ENCODE data around the gene ZMYND8. TPM values are rescaled to one million over a fixed set of nuclear protein-coding genes. Genes with fewer than 3 reads are reported as not detected.

ZMYND8 gene
- polyA plus RNA-seq, 1 donor from 2014 or later, result 16.8 TPM

- Histone ChIP-seq H3K27ac (ENCODE audit: low read length) (no peak overlapping the region), H3K36me3 (ENCODE audit: insufficient read depth, low read length) (peaks cover 8% of the 10 kb centered on the region), H3K4me3 (ENCODE audit: low read length) (no peak overlapping the region), H3K9me2 (ENCODE audit: insufficient read depth, low read length) (no peaks in the 10 kb centered on the region), H3F3A (ENCODE audit: insufficient read depth, low read length, poor library complexity, severe bottlenecking) (peaks cover 4% of the 10 kb centered on the region), H3K79me2 (replicated peaks; ENCODE audit: insufficient read depth, low read length) (no peaks in the 10 kb centered on the region), H3K9me3 (ENCODE audit: low read length) (no peaks in the 10 kb centered on the region), H3K9ac (ENCODE audit: low read length) (no peak overlapping the region), H2AFZ (ENCODE audit: low read depth, low read length) (no peak overlapping the region), H3K27me3 (ENCODE audit: insufficient read depth, low read depth, low read length) (no peaks in the 10 kb centered on the region), H3K4me2 (ENCODE audit: low read length) (no peak overlapping the region), H4K20me1 (ENCODE audit: insufficient read depth) (no peaks in the 10 kb centered on the region)
- TF ChIP-seq EZH2 (IDR thresholded peaks at IDR 0.05; ENCODE audit: borderline replicate concordance, insufficient read depth, low read length, poor library complexity, severe bottlenecking) (no peak), POLR2AphosphoS5 (IDR thresholded peaks at IDR 0.05) (no peak), RAD21 (conservative IDR thresholded peaks at IDR 0.05) (no peak), REST (IDR thresholded peaks at IDR 0.05; ENCODE audit: borderline replicate concordance) (no peak), SMC3 (conservative IDR thresholded peaks at IDR 0.05; ENCODE audit: poor library complexity) (no peak), EP300 (conservative IDR thresholded peaks at IDR 0.05; ENCODE audit: poor library complexity, severe bottlenecking) (no peak), TAF1 (IDR thresholded peaks at IDR 0.05; ENCODE audit: low read depth) (no peak), MXI1 (conservative IDR thresholded peaks at IDR 0.05; ENCODE audit: poor library complexity, severe bottlenecking) (no peak), CTCF (IDR thresholded peaks at IDR 0.05; ENCODE audit: poor library complexity, severe bottlenecking) (no peak)
These were observed 146.5 kb downstream of the ZMYND8 start for GRCh38 chr20:47209982-47210381.

GRCh38 chr20:47208534-47209174 lies 147.8 kb downstream of the ZMYND8 start:
- no peaks in the 10 kb centered on the region for H3K27me3 ChIP-seq (ENCODE audit: insufficient read depth, low read depth, low read length)
- no peak overlapping the region for H3K27ac ChIP-seq (ENCODE audit: low read length)

More at GRCh38 chr20:47208534-47209174, 147.8 kb downstream of the ZMYND8 start:
- H3K4me3 ChIP-seq (ENCODE audit: low read length), result no peak overlapping the region
- no peaks in the 10 kb centered on the region for H3K9me2 ChIP-seq (ENCODE audit: insufficient read depth, low read length)
- H3K9me3 ChIP-seq (ENCODE audit: low read length), result no peaks in the 10 kb centered on the region
- TF ChIP-seq SMC3 (conservative IDR thresholded peaks at IDR 0.05; ENCODE audit: poor library complexity) (no peak), TAF1 (IDR thresholded peaks at IDR 0.05; ENCODE audit: low read depth) (no peak), POLR2AphosphoS5 (IDR thresholded peaks at IDR 0.05) (no peak), REST (IDR thresholded peaks at IDR 0.05; ENCODE audit: borderline replicate concordance) (no peak), RAD21 (conservative IDR thresholded peaks at IDR 0.05) (no peak), EZH2 (IDR thresholded peaks at IDR 0.05; ENCODE audit: borderline replicate concordance, insufficient read depth, low read length, poor library complexity, severe bottlenecking) (no peak), CTCF (IDR thresholded peaks at IDR 0.05; ENCODE audit: poor library complexity, severe bottlenecking) (no peak), MXI1 (conservative IDR thresholded peaks at IDR 0.05; ENCODE audit: poor library complexity, severe bottlenecking) (no peak), EP300 (conservative IDR thresholded peaks at IDR 0.05; ENCODE audit: poor library complexity, severe bottlenecking) (no peak)
- H3K36me3 ChIP-seq (ENCODE audit: insufficient read depth, low read length), result peaks cover 8% of the 10 kb centered on the region
- H3K9ac ChIP-seq (ENCODE audit: low read length), result no peak overlapping the region
- peaks cover 3% of the 10 kb centered on the region for H3F3A ChIP-seq (ENCODE audit: insufficient read depth, low read length, poor library complexity, severe bottlenecking)
- no peaks in the 10 kb centered on the region for H4K20me1 ChIP-seq (ENCODE audit: insufficient read depth)
- H3K79me2 ChIP-seq (replicated peaks; ENCODE audit: insufficient read depth, low read length), result no peaks in the 10 kb centered on the region
- H3K4me2 ChIP-seq (ENCODE audit: low read length), result no peak overlapping the region
- H2AFZ ChIP-seq (ENCODE audit: low read depth, low read length), result no peak overlapping the region
